Immature natural killer cell (primary cell): ENCODE measurements around the gene FKBP7. TPM values are rescaled to one million over a fixed set of nuclear protein-coding genes. Genes with fewer than 3 reads are reported as not detected.
A peak's percentile ranks its signal among the peaks of the same experiment; 100 is the strongest.

Experiments
- DNase-seq, 3 donors: peaks; one replicate each; pipeline ENCODE4 v3.0.0; 2022; ENCODE audit warnings: mixed read lengths in 1 of 3
- H3K27ac Mint-ChIP-seq, 6 donors: one replicate each; pipeline ENCODE4 v1.8.0; 2020; ENCODE audit warnings: mixed read lengths in 6 of 6, mild to moderate bottlenecking in 5 of 6, inconsistent platforms in 4 of 6, moderate library complexity in 3 of 6
- H3K27me3 Mint-ChIP-seq, 3 donors: one replicate each; pipeline ENCODE4 v1.8.0; 2020 to 2021; ENCODE audit warnings: low read depth in 3 of 3, mild to moderate bottlenecking in 3 of 3, mixed read lengths in 3 of 3, moderate library complexity in 3 of 3, inconsistent platforms in 1 of 3
- H3K36me3 Mint-ChIP-seq, 3 donors: one replicate each; pipeline ENCODE4 v1.8.0; 2020; ENCODE audit warnings: mixed read lengths in 3 of 3, inconsistent platforms in 2 of 3, mild to moderate bottlenecking in 2 of 3
- H3K4me1 Mint-ChIP-seq, 2 donors: one replicate each; pipeline ENCODE4 v1.8.0; 2020; ENCODE audit warnings: inconsistent platforms in 2 of 2, mild to moderate bottlenecking in 2 of 2, mixed read lengths in 2 of 2, moderate library complexity in 1 of 2
- H3K4me3 Mint-ChIP-seq, 5 donors: one replicate each; pipeline ENCODE4 v1.8.0; 2020; ENCODE audit warnings: mild to moderate bottlenecking in 5 of 5, mixed read lengths in 5 of 5, inconsistent platforms in 3 of 5, moderate library complexity in 3 of 5
- H3K9me3 Mint-ChIP-seq, 6 donors: one replicate each; pipeline ENCODE4 v1.8.0; 2020; ENCODE audit warnings: mild to moderate bottlenecking in 6 of 6, mixed read lengths in 6 of 6, inconsistent platforms in 4 of 6, moderate library complexity in 3 of 6
- polyA plus RNA-seq, 3 donors: library from polyadenylated mRNA; unstranded; fragments of 300-500 nt; fragmentation: Illumina TruSeq; gene quantifications; one replicate each; pipeline ENCODE4 v1.2.3, GENCODE V29; 2021

Gene FKBP7
- polyA plus RNA-seq, 3 donors from 2014 or later = 1.3 to 6.9 (median 2.1) TPM

DNA sequence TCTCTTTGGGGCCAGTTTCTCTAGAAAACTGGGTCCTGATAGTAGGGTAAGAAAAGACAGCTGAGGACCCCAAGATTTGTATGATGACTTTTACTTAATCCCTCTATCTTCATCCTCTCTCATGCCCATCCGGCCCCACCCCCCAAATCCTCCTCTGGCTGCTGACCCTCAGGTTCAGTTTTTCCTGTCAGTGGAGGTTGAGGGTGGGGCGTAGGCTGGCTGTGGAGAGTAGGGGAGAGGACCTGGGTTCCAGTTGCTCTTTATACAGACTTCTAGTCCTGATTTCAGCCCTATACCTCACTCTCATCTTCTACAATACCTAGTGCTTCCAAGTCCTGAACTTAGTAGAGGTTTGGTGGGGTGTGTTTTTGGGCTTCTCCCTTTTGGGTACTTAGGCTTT lies 30.2 kb upstream of the FKBP7 start:
- Mint-ChIP-seq H3K9me3 (no peaks in the 10 kb centered on the region), H3K27me3 (no peaks in the 10 kb centered on the region), H3K27ac (no peak overlapping the region), H3K4me1 (peaks cover 0 to 5% of the 10 kb centered on the region in 2 donors), H3K36me3 (peaks cover 8 to 22% (median 13%) of the 10 kb centered on the region in 3 donors), H3K4me3 (no peak overlapping the region)
- no peak for DNase-seq

DNA sequence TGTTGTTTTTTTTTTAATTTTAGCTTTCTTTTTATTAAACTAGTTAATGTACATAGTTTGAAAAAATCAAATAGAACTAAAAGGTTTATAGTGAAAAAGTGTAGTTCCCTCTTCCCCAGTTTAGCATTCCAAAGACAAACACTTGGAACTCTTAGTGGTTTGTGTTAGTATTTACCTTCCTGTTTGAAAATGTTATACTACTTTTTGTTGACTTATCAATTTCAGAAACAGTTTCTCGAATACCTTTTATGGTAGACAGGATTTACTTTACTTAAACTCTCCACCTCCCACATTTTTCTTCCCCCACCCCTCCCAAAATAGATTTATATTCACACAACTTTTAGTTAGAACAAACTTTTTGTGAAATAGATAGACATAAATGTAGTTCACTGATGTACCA lies 28.5 kb upstream of the FKBP7 start:
- DNase-seq = no peak
- no peak overlapping the region for H3K4me3 Mint-ChIP-seq
- peaks cover 9 to 26% (median 13%) of the 10 kb centered on the region in 3 donors for H3K36me3 Mint-ChIP-seq
- no peaks in the 10 kb centered on the region for H3K9me3 Mint-ChIP-seq
- H3K4me1 Mint-ChIP-seq = no peaks in the 10 kb centered on the region
- H3K27me3 Mint-ChIP-seq = peaks cover 0 to 2% (median 0%) of the 10 kb centered on the region in 3 donors
- peak overlapping the region in 1 of 6 donors; percentile 46 for H3K27ac Mint-ChIP-seq

DNA sequence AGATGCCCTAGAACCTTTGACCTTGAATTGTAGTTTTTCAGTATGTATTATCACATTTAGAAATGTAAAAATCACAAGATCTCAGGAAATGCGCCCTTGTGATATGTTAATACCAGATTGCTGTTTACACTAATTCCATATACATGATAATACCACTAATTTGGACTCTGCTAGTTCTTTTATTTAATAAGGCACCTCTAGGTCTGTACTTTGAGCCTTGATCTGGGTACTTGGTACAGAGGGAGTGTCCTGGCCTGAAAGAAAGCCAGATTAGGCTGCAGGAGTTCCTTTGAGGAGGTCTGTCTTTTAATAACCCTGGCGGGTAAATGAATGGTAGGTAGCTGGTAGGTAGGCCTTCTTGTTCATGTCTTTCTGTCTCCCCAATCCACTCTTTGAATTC lies 28.1 kb upstream of the FKBP7 start:
- Mint-ChIP-seq H3K36me3 (peaks cover 9 to 27% (median 14%) of the 10 kb centered on the region in 3 donors), H3K4me3 (no peak overlapping the region), H3K27ac (peak overlapping the region in 2 of 6 donors; percentile 23 to 46), H3K4me1 (no peaks in the 10 kb centered on the region), H3K9me3 (no peaks in the 10 kb centered on the region), H3K27me3 (peaks cover 0 to 2% (median 0%) of the 10 kb centered on the region in 3 donors)
- no peak for DNase-seq

DNA sequence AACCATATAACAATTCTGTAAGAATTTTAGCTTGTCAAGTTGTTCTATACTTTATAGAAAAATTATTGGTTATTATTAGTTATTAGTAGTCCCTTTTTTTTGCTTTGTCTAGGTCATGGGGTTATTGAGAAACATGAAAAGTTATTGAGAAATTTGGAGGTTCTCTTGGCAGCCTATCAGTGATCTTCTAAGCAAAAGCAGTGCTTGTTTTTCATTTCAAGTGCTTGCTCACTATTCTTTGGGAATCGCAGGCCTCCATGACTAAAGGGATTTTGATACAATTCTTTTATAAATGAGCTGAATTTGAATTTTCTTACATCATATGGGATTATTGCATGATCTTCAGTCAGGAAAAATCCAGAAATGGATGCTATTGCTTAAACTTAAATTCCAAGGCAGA lies 27.7 kb upstream of the FKBP7 start:
- Mint-ChIP-seq H3K4me1 (no peaks in the 10 kb centered on the region), H3K9me3 (no peaks in the 10 kb centered on the region), H3K4me3 (no peak overlapping the region), H3K27me3 (peaks cover 0 to 2% (median 0%) of the 10 kb centered on the region in 3 donors), H3K36me3 (peaks cover 13 to 31% (median 17%) of the 10 kb centered on the region in 3 donors), H3K27ac (peak overlapping the region in 2 of 6 donors; percentile 23 to 46)
- DNase-seq = no peak

DNA sequence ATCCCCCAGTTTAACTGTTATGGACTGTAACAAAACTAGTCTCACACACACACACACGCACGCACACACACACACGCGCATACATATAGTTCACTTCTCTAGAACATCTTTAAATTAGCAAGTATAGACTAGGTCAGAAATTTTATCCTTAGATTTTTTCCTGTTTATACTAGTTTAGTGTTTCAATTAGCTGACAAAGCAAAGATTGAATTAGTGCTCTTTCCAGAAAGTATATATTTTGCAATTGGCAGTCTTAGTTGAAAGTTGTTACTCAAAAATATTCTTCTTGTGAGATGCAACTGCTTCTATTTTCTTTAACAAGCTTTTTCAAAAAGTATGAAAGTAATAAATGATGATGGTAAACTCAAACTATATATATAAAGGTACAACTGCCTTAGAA lies 24.4 kb upstream of the FKBP7 start:
- Mint-ChIP-seq H3K27me3 (peaks cover 0 to 2% (median 0%) of the 10 kb centered on the region in 3 donors), H3K27ac (no peak overlapping the region), H3K4me3 (no peak overlapping the region), H3K36me3 (peaks cover 25 to 44% (median 29%) of the 10 kb centered on the region in 3 donors), H3K4me1 (no peaks in the 10 kb centered on the region), H3K9me3 (no peaks in the 10 kb centered on the region)
- DNase-seq = no peak

DNA sequence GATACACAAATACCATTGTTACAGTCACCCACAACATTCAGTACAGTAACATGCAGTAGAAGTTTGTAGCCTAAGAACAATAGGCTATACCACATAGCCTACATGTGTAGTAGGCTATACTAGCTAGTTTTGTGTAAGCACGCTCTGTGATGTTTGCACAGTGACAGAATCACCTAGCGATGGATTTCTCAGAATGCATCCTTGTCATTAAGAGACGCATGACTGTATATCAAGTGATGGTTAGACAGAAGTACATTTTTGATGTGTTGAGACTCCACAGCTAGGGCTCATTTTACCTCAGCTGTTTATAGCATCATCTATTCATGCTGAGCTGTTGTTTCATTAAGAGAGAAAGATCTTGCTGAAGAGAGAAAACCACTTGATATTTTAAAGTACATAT lies 21.2 kb upstream of the FKBP7 start:
- H3K27ac Mint-ChIP-seq = no peak overlapping the region

DNA sequence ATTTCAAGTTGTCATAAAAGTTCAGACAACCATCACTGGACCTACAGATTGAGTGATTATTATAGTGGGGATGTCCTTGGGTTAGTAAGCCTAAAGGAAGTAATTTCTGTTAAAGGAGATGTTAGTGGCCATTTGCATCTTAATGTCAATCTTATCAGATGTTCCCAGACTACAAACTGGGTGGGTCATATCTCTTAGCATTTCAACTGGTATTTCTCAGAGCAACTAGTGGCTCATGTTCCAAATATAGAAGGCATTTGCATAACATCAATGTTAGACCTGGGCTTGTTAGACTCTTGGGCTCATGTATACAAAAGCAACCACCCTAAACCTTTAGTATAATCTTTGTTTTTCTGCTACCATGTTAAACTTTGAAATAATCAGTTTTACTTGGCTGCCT lies 19.7 kb upstream of the FKBP7 start:
- Mint-ChIP-seq H3K27ac (peak overlapping the region in 1 of 6 donors; percentile 24), H3K27me3 (peaks cover 0 to 4% (median 2%) of the 10 kb centered on the region in 3 donors), H3K4me1 (no peaks in the 10 kb centered on the region), H3K36me3 (peaks cover 24 to 60% (median 37%) of the 10 kb centered on the region in 3 donors), H3K9me3 (no peaks in the 10 kb centered on the region), H3K4me3 (no peak overlapping the region)
- DNase-seq = no peak

More for the DNA sequence above, 21.2 kb upstream of the FKBP7 start:
- Mint-ChIP-seq H3K27me3 (peaks cover 0 to 4% (median 0%) of the 10 kb centered on the region in 3 donors), H3K4me3 (no peak overlapping the region), H3K9me3 (no peaks in the 10 kb centered on the region), H3K4me1 (no peaks in the 10 kb centered on the region), H3K36me3 (peaks cover 24 to 61% (median 31%) of the 10 kb centered on the region in 3 donors)
- DNase-seq = no peak

DNA sequence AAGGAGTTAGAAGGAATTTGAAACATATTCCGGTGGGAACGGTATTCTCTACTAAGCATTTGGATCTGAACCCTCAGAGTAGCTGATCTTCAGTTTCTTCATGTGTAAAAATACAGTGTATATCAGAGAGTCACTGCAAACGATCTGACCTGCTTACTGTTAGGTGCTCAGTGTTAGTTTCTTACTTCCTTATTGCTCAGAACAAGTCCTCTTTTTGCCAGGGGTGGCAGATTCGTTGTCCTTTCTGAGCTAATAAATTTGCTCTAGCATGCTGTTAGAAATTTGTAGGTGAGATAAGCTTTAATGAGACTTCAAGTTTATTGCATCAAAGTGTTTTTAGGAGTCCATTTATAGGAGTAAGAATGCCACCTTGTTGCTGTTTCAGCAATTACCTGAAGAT lies 17.6 kb upstream of the FKBP7 start:
- no peaks in the 10 kb centered on the region for H3K4me1 Mint-ChIP-seq
- H3K27me3 Mint-ChIP-seq = peaks cover 0 to 2% (median 2%) of the 10 kb centered on the region in 3 donors
- H3K27ac Mint-ChIP-seq = peak overlapping the region in 1 of 6 donors; percentile 4
- no peaks in the 10 kb centered on the region for H3K9me3 Mint-ChIP-seq
- H3K36me3 Mint-ChIP-seq = peaks cover 22 to 47% (median 30%) of the 10 kb centered on the region in 3 donors
- H3K4me3 Mint-ChIP-seq = no peak overlapping the region
- DNase-seq = no peak

DNA sequence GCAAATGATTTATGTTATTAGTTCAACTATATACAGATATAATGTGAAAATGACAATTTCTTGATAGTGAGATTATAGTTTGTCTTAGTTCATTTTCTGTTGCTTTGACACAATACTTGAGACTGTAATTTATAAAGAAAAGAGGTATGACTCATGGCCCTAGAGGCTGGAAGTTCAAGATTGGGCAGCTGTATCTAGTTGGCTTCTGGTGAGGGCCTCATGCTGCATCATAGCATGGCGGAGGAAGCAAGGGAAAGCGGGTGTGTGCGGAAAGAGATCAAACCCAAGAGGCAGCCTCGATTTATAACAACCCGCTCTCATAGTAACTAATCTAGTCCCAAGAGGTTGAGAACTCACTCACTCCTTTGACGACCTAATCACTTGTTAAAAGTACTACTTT lies 13.2 kb upstream of the FKBP7 start:
- peaks cover 18 to 48% (median 27%) of the 10 kb centered on the region in 3 donors for H3K36me3 Mint-ChIP-seq
- peaks cover 0 to 3% (median 0%) of the 10 kb centered on the region in 3 donors for H3K27me3 Mint-ChIP-seq
- no peak overlapping the region for H3K4me3 Mint-ChIP-seq
- DNase-seq = no peak
- no peaks in the 10 kb centered on the region for H3K9me3 Mint-ChIP-seq
- H3K4me1 Mint-ChIP-seq = peaks cover 10 to 25% of the 10 kb centered on the region in 2 donors
- no peak overlapping the region for H3K27ac Mint-ChIP-seq

DNA sequence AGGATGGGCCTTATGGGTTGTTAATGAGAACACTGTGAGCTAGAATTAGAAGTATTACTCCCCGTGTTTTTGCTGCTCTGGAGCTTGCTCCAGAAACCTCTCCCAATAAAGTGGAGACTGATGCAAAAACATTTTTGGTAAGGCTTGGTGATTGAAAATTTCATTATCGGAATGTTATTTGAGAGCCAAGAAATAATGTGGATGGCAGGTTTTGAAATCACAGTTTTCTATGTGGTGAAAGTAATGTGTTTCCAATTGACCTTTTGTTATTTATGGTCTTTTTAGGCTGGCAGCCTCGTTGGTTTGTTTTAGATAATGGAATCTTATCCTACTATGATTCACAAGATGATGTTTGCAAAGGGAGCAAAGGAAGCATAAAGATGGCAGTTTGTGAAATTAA lies 7.0 kb upstream of the FKBP7 start:
- Mint-ChIP-seq H3K9me3 (no peaks in the 10 kb centered on the region), H3K27me3 (peaks cover 3 to 4% (median 3%) of the 10 kb centered on the region in 3 donors), H3K4me1 (peaks cover 42 to 63% of the 10 kb centered on the region in 2 donors), H3K27ac (no peak overlapping the region), H3K4me3 (no peak overlapping the region), H3K36me3 (peaks cover 11 to 21% (median 13%) of the 10 kb centered on the region in 3 donors)
- no peak for DNase-seq

DNA sequence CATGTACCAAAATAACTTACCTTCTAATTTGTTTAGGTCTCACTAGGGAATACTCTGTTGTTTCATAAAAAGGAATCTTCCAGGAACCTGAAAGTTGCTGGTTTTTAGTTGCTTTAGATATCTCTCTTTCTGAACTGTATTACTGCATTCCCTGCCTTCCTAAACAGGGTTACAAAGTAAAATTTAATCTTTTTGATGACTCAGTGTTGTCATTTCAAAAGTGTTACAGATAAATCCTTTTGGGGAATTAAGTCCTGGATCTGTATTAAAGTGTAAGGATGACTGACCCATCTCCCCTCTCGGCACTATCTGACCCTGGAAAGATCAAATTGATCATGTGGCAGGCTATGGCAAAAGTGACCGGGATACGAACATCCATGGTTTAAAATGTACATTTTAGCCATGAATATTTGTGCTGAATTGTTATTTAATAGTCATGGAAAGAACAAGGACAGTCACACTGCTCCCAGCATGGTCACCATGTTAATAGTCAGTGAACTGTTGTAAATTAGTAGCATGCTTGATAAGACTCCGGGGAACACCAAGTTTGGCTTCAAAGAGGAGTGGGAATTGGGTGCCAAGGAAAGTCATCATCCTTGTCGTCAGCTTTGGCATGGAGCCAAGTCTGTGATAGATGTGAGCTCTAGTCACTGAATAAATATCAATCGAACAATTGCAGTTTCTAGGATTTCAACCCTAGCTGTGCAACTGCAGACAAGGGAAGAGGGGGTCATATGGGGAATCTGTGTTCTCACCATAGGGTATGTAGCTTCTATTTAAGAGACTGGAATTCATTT lies 6.0 kb upstream of the FKBP7 start:
- peaks cover 3 to 7% (median 4%) of the 10 kb centered on the region in 3 donors for H3K27me3 Mint-ChIP-seq
- no peak overlapping the region for H3K27ac Mint-ChIP-seq
- peaks cover 6 to 13% (median 9%) of the 10 kb centered on the region in 3 donors for H3K36me3 Mint-ChIP-seq
- H3K9me3 Mint-ChIP-seq = no peaks in the 10 kb centered on the region
- no peak overlapping the region for H3K4me3 Mint-ChIP-seq
- no peak for DNase-seq
- H3K4me1 Mint-ChIP-seq = peaks cover 44 to 65% of the 10 kb centered on the region in 2 donors

DNA sequence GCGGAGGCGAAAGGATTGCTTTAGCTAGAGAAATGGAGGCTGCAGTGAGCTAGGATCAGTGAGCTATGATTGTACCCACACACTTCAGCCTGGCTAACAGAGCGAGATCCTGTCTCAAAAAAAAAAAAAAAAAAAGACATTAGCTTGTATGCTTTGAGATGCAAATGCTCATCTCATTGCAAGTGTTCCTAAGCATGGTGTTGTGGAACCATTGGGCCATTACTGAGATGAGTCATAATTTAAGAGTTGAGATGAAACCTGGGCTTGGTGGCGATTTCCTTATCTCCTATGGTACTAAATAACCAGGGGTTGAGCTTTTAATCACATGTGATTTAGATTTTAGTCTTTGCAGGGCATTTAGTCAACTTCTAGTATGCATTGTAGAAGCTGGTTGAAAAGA lies 4.0 kb upstream of the FKBP7 start:
- no peaks in the 10 kb centered on the region for H3K9me3 Mint-ChIP-seq
- no peak for DNase-seq
- H3K4me3 Mint-ChIP-seq = peak overlapping the region; percentile 29 to 96 (median 94)
- H3K27me3 Mint-ChIP-seq = peaks cover 8 to 18% (median 10%) of the 10 kb centered on the region in 3 donors
- H3K36me3 Mint-ChIP-seq = peaks cover 5 to 9% (median 8%) of the 10 kb centered on the region in 3 donors
- H3K4me1 Mint-ChIP-seq = peaks cover 51 to 66% of the 10 kb centered on the region in 2 donors
- H3K27ac Mint-ChIP-seq = peak overlapping the region in 2 of 6 donors; percentile 28 to 45

DNA sequence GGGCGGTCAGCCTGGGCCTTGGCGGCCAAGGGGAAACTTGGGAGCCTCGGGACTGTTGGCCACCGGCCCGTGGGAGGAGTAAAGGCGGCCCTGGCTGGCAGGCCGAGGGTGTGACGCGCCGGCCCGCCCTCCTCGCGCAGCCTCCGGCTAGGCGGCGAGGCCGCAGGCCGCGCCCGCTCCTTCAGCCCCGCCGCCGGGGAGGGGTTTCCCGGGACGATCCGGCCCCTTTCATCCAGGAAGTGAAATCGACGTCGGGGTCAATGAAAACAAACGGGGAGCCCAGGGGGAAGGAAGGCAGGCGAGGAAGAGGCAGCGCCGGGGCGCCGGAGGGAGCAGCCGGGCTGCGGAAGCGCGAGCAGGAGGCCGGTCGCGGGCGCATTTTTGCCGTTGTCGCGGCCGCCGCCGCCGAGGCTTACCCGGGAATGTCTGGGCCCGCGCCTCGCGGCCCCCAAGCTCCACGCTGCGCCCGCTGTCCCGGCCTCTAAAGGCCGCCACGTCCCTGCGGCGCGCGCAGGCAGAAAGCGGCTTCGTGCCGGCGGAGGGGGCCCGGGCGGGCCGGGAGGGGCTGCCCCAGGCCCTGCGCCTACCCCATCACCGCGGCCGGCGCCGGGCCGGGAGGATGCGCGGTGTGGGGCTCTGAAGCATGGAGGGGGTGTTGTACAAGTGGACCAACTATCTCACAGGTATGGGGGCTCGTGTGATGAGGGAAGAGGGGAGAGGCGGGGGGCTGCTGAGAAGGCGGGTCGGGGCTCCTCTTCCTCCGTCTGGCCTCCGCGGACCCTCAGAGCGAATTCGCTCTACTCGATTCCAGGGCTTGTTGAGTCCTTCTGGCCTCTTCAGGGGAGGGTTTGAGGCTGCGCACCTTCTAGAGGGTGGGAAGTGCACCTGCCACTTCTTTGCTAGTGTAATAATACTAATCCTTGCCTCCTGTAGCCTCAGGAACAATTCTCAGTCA lies 2.1 kb upstream of the FKBP7 start, which contains the start of gene PLEKHA3:
Gene PLEKHA3 (plus strand): TSS at position 231 of the 955 bp plus-strand sequence. CDS start 413 bp downstream, at position 644.
- peaks cover 47 to 50% of the 10 kb centered on the region in 2 donors for H3K4me1 Mint-ChIP-seq
- peaks cover 8 to 18% (median 10%) of the 10 kb centered on the region in 3 donors for H3K27me3 Mint-ChIP-seq
- no peaks in the 10 kb centered on the region for H3K9me3 Mint-ChIP-seq

More for the DNA sequence above, 2.1 kb upstream of the FKBP7 start, which contains the start of gene PLEKHA3:
- peak within 1 kb of the TSS; percentile 95 to 99 (median 97) for H3K4me3 Mint-ChIP-seq
- H3K36me3 Mint-ChIP-seq = no peaks in the 10 kb centered on the region
- peak within 1 kb of the TSS; percentile 97 to 99 (median 99) for H3K27ac Mint-ChIP-seq
- DNase-seq = peak; percentile 83 to 86 (median 86)
